AG09319 (cell line): ENCODE results near the gene SLC39A11.
"Not testable (repeated sequence)": the region's sequence is repeated elsewhere in the genome, so short reads cannot be mapped to it uniquely, and the experiment has no call there.

ENCODE experiments used
- DNase-seq: peaks from one replicate; pipeline ENCODE4 v3.0.0-alpha.2; 2010; ENCODE audit warnings: low read depth; ENCODE audit errors: extremely low read depth
- TF ChIP-seq, protein P1 (sequence below): IDR thresholded peaks from 2 replicates; pipeline ENCODE4 v1.5.1; 2011; ENCODE audit warnings: low read depth, mild to moderate bottlenecking, inconsistent platforms, low read length, moderate library complexity

SLC39A11 gene

DNA sequence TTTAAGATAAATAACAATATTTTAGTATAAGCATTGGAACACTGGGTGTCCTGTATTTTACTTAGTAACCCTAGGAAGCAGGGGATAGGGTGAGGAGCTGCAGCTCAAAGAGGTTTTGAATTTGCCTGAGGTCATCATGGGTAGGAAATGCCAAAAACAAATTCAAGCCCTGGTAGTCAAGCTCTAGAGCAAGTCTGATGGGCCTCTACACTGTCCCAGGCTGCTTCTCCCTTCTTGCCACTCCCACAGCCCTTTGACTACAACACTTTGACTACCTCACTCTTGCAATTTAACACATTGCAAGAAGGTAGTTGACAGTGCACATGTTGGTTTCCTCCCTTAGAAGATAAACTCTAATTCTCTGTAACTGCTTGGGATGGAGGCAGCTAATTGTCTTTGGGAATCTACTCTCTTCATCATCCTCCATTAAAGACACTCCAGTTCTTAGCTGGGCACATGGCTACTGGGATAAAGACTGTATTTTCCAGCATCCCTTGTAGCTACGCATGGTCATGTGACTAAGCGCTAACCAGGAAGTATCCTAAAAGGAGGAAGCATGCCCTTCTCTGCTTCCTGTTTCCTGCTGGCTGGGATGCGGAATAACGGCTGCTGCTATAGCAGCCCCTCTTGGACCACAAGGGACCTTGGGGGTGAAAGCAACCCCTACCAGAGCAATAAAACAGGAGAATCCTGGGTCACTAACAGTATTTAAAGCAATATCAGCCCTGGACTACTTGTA, 41.6 kb upstream of the SLC39A11 start:
- no peak for DNase-seq
- TF ChIP-seq, protein P1, sequence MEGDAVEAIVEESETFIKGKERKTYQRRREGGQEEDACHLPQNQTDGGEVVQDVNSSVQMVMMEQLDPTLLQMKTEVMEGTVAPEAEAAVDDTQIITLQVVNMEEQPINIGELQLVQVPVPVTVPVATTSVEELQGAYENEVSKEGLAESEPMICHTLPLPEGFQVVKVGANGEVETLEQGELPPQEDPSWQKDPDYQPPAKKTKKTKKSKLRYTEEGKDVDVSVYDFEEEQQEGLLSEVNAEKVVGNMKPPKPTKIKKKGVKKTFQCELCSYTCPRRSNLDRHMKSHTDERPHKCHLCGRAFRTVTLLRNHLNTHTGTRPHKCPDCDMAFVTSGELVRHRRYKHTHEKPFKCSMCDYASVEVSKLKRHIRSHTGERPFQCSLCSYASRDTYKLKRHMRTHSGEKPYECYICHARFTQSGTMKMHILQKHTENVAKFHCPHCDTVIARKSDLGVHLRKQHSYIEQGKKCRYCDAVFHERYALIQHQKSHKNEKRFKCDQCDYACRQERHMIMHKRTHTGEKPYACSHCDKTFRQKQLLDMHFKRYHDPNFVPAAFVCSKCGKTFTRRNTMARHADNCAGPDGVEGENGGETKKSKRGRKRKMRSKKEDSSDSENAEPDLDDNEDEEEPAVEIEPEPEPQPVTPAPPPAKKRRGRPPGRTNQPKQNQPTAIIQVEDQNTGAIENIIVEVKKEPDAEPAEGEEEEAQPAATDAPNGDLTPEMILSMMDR, result no peak

DNA sequence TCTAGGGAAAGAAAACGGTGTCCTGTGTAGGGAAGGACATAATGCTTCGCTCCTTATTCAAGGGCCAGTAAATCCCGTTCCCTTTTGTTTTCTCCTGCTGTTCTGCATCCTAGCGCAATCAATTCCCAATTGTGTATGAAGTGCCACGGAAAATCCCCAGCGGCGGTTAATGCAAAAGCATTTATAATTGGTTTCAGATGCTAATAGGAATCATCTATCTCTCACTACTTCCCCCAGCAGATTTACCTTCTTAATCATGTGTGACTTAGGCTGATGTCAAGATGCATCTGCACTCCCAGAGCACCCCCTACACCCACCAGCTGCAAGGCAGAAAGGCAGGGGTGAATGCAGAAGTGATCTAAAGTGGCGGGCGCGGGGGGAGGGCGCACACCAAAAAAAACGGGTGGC, 39.6 kb upstream of the SLC39A11 start:
- no peak for DNase-seq
- TF ChIP-seq, protein P1, result no peak

DNA sequence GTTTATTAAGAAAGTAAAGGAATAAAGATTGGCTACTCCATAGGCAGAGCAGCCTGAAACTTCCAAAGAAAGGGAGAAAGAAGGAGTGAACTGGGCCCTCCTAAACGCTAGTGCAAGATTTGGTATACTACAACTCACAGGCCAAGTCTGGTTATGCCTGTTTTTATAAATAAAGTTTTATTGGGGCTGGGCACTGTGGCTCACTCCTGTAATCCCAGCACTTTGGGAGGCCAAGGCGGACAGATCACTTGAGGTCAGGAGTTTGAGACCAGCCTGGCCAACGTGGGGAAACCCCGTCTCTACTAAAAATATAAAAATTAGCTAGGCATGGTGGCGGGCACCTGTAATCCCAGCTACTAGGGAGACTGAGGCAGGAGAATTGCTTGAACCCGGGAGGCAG, 39.0 kb upstream of the SLC39A11 start:
- DNase-seq, result not testable (repeated sequence)

DNA sequence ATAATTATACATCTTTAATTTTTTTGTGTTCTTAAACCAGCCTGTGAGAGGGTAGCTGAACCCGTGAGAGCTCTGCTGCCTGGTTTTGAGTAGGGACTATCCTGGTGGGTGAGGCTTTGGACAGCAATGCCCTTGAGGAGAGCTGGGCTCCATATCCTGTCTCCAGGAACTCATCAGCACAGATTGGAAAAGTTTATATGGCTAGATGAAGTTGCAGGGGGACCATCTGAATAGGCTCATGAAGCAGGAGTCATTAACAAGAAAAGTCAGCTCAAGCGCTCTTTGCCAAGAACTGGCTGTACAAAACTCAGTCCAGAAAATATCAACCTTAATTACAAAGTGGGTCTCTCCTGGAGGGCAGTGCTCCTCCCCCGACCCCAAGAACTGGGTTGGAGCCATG, 38.5 kb upstream of the SLC39A11 start:
- TF ChIP-seq, protein P1, result no peak
- no peak for DNase-seq

DNA sequence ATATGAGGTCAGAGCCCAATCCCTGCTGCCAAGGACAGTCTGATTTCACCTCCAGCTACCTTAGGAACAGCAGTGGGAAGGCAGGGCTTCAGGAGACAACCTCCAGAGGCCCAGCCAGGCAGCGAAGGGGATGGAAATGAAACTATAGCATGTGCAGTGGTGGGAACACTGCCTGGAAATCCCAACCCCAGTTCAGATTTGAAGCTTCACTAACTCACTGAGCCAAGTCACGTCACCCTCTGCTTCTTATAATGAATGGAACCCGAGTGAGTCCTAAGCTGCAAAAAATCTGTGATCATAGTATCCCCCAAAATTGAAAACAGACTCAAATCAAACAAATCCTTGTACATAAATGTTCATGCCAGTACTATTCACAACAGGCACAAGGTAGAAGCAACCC, 36.0 kb upstream of the SLC39A11 start:
- no peak for DNase-seq
- TF ChIP-seq, protein P1, result no peak

DNA sequence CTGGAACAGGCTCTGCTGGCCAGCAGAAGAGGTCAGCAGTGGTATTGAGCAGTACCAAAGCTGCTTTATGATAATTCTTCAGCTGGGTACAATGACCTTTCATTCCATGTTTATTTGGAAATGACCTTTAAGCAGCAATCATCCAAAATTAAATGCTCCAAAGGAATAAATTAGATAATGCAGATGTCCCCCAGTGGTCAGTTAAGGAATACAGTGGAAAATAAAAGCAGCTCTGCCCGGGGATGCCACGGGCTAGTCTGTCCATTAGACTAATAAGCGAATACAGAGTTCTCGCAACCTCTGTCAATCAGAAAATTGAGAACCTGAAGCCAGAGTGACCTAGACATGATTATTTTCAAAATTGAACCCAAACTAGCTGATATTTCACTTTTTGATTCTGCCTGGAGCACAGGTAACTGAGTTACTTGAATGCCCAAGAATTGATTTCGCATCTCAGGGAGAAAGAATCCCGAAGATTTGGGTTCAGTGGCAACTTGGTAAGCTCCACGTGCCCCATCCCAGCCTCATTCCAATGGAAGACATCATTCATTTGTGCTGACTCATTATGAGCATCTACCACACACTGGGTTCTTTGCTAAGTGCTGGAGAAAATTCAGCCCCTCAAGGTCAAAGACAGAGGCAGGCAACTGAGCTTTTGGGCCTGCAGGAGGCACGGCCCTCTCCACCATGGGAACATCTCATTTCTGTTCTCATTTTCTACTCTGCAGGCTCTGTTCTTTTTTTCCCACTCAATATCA, 34.4 kb upstream of the SLC39A11 start:
- DNase-seq, result no peak
- TF ChIP-seq, protein P1, result no peak

DNA sequence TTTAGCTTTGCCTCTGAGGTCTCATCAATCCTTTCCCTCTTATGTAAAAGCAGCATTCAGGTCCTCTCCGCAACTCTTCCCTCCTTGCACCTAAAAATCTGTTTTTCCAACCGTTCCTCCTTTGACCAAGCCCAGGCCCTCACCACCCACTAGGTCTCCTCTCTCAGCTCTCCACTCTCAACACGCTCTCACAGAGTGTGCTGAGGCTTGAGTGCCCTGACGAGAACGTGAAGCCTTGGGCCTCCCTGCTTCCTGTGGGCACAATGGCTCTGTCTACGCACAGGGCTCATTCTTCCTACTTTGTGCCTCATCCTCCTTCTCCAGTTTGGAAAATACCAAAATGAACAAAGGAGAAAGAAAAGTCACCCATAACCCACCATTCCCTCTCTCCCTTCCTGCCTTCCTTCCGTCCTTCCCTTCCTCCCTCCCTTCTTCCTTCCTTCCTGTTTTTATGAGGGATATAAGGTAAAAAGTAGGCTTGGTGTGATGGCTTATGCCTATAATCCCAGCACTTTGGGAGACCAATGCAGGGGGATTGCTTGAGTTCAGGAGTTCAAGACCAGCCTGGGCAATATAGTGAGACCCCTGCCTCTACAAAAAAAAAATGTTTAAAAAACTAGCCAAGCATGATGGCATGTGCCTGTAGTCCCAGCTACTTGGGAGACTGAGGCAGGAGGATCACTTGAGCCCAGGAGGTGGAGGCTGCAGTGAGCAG, 31.3 kb upstream of the SLC39A11 start:
- TF ChIP-seq, protein P1, result no peak
- no peak for DNase-seq
